A549 (cell line): ENCODE results near the gene ARHGAP30.

Experiments used
- BHLHE40 ChIP-seq: IDR thresholded peaks from 2 replicates; pipeline ENCODE4 v1.6.1; 2012; ENCODE audit warnings: low read depth, low read length, inconsistent platforms
- CHD2 ChIP-seq: fragments of 150-350 bp; IDR thresholded peaks from 2 replicates; pipeline ENCODE4 v1.6.1; 2014; ENCODE audit warnings: low read length; ENCODE audit not compliant: partially characterized antibody
- CTCF ChIP-seq: fragments of >200 bp; sonication (Bioruptor Twin); formaldehyde crosslinking; IDR thresholded peaks from 3 replicates; pipeline ENCODE4 v1.5.1; 2016
- EHMT2 ChIP-seq: fragments of 200-600 bp; sonication (generic); IDR thresholded peaks from 2 replicates; pipeline ENCODE4 v1.6.1; 2016; ENCODE audit warnings: antibody characterized with exemption, low read depth, mild to moderate bottlenecking, moderate library complexity
- GATA3 ChIP-seq: IDR thresholded peaks from 2 replicates; pipeline ENCODE4 v1.6.1; 2012; ENCODE audit warnings: borderline replicate concordance
- HDAC2 ChIP-seq: fragments of 200-600 bp; sonication (generic); IDR thresholded peaks from 2 replicates; pipeline ENCODE4 v1.6.1; 2016
- JUNB ChIP-seq: fragments of >200 bp; sonication (Bioruptor Twin); formaldehyde crosslinking; IDR thresholded peaks from 2 replicates; pipeline ENCODE4 v1.6.1; 2016
- PHF8 ChIP-seq: fragments of 200-600 bp; sonication (generic); IDR thresholded peaks from 2 replicates; pipeline ENCODE4 v1.6.1; 2016; ENCODE audit warnings: low read depth, mild to moderate bottlenecking, antibody characterized with exemption, moderate library complexity, borderline replicate concordance
- POLR2A ChIP-seq: IDR thresholded peaks from 2 replicates; pipeline ENCODE4 v1.6.1; 2012; ENCODE audit warnings: mild to moderate bottlenecking, low read length
- POLR2AphosphoS2 ChIP-seq: conservative IDR thresholded peaks from 2 replicates; pipeline ENCODE4 v1.6.1; 2012; ENCODE audit warnings: low read length, improper control_type of control experiment, inconsistent platforms
- RNF2 ChIP-seq: fragments of 200-600 bp; sonication (generic); IDR thresholded peaks from 2 replicates; pipeline ENCODE4 v1.6.1; 2016; ENCODE audit warnings: low read depth, mild to moderate bottlenecking, antibody characterized with exemption, moderate library complexity, borderline replicate concordance

- TF ChIP-seq POLR2A (no peak), EHMT2 (no peak), JUNB (no peak), CTCF (no peak), BHLHE40 (no peak), POLR2AphosphoS2 (no peak), PHF8 (no peak), HDAC2 (no peak), RNF2 (no peak), GATA3 (no peak), CHD2 (no peak)
Observed at GRCh38 chr1:161073474-161074121, 3.9 kb upstream of the ARHGAP30 start.
